ENCODE results near the gene TPD52L1.
"Not testable (repeated sequence)": the region's sequence is repeated elsewhere in the genome, so short reads cannot be mapped to it uniquely, and the experiment has no call there.

TPD52L1 gene

GRCh38 chr6:125157280-125157679, 3.7 kb downstream of the TPD52L1 start:
- no peak overlapping the region for H3K9ac ChIP-seq (ENCODE audit: low read depth in 1 of 2, low read length in 2 of 2)
- H3K4me3 ChIP-seq (ENCODE audit: low read length in 2 of 2) = no peak overlapping the region
- no peaks in the 10 kb centered on the region for H3K27me3 ChIP-seq (ENCODE audit: control insufficient read depth in 2 of 2, insufficient read depth in 2 of 2, low read length in 2 of 2)
- H3K9me3 ChIP-seq (ENCODE audit: control insufficient read depth in 2 of 2, low read length in 2 of 2) = no peaks in the 10 kb centered on the region
- peaks cover 6 to 11% of the 10 kb centered on the region in 2 donors for H3K4me1 ChIP-seq (ENCODE audit: control insufficient read depth in 2 of 2, insufficient read depth in 2 of 2, low read length in 2 of 2)
- H3K27ac ChIP-seq (ENCODE audit: low read depth in 2 of 2, low read length in 2 of 2) = no peak overlapping the region
- no peaks in the 10 kb centered on the region for H3K36me3 ChIP-seq (ENCODE audit: control insufficient read depth in 2 of 2, insufficient read depth in 2 of 2, low read length in 2 of 2)

DNA sequence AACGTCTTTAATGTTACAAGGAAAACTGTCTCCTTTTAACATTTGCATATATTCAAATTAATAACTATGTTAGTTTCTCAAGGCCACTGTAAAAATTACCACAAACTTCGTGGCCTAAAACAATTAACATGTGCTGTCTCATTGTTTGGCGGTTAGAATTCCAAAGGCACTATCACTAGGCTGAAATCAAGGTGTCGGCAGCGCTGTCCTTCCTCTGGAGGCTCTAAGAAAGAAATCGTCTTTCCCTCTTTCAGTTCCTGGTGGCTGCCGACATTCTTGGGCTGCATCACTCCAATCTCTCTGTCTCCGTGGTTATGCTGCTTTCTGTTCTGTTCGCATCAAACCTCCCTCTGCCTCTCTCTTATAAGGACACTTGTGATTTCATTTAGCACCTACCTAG, 4.2 kb downstream of the TPD52L1 start:
- Histone ChIP-seq H3K9me3 (ENCODE audit: control insufficient read depth in 2 of 2, low read length in 2 of 2) (no peaks in the 10 kb centered on the region), H3K4me1 (ENCODE audit: control insufficient read depth in 2 of 2, insufficient read depth in 2 of 2, low read length in 2 of 2) (peaks cover 6 to 11% of the 10 kb centered on the region in 2 donors), H3K36me3 (ENCODE audit: control insufficient read depth in 2 of 2, insufficient read depth in 2 of 2, low read length in 2 of 2) (no peaks in the 10 kb centered on the region), H3K4me3 (ENCODE audit: low read length in 2 of 2) (no peak overlapping the region), H3K27ac (ENCODE audit: low read depth in 2 of 2, low read length in 2 of 2) (no peak overlapping the region), H3K27me3 (ENCODE audit: control insufficient read depth in 2 of 2, insufficient read depth in 2 of 2, low read length in 2 of 2) (no peaks in the 10 kb centered on the region), H3K9ac (ENCODE audit: low read depth in 1 of 2, low read length in 2 of 2) (no peak overlapping the region)

DNA sequence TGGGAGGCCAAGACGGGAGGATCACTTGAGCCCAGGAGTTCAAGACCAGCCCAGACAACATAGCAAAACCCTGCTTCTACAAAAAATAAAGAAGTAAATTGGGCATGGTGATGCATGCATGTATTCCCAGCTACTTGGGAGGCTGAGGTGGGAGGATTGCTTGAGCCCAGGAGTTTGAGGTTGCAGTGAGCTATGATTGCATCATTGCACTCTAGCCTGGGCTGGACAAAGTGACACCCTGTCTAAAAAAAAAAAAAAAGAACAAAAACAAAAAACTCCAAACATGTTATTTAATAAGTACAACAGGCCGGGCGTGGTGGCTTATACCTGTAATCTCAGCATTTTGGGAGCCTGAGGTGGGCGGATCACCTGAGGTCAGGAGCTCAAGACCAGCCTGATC, 9.8 kb downstream of the TPD52L1 start:
- not testable (repeated sequence) for H3K9ac ChIP-seq (ENCODE audit: low read depth in 1 of 2, low read length in 2 of 2); H3K4me3 ChIP-seq (ENCODE audit: low read length in 2 of 2); H3K36me3 ChIP-seq (ENCODE audit: control insufficient read depth in 2 of 2, insufficient read depth in 2 of 2, low read length in 2 of 2); H3K9me3 ChIP-seq (ENCODE audit: control insufficient read depth in 2 of 2, low read length in 2 of 2); H3K27ac ChIP-seq (ENCODE audit: low read depth in 2 of 2, low read length in 2 of 2); H3K27me3 ChIP-seq (ENCODE audit: control insufficient read depth in 2 of 2, insufficient read depth in 2 of 2, low read length in 2 of 2); H3K4me1 ChIP-seq (ENCODE audit: control insufficient read depth in 2 of 2, insufficient read depth in 2 of 2, low read length in 2 of 2)

DNA sequence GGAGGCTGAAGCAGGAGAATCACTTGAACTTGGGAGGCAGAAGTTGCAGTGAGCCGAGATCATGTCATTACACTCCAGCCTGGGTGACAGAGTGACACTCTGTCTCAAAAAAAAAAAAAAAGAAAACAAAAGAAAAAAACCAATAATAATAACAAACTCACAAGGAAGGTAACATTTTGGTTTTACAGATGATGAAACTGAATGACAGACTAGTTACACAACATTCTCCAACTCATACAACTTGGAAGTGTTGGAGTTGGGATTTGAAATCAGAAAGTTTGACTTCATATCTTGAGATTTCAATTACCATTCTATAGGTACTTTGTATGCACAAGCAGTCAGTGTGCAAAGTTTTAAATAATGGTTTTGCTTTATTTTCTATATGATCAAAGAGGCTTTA, 10.2 kb downstream of the TPD52L1 start:
- Histone ChIP-seq H3K9me3 (ENCODE audit: control insufficient read depth in 2 of 2, low read length in 2 of 2) (no peaks in the 10 kb centered on the region), H3K27ac (ENCODE audit: low read depth in 2 of 2, low read length in 2 of 2) (no peak overlapping the region), H3K27me3 (ENCODE audit: control insufficient read depth in 2 of 2, insufficient read depth in 2 of 2, low read length in 2 of 2) (no peaks in the 10 kb centered on the region), H3K4me1 (ENCODE audit: control insufficient read depth in 2 of 2, insufficient read depth in 2 of 2, low read length in 2 of 2) (no peaks in the 10 kb centered on the region), H3K4me3 (ENCODE audit: low read length in 2 of 2) (no peak overlapping the region), H3K36me3 (ENCODE audit: control insufficient read depth in 2 of 2, insufficient read depth in 2 of 2, low read length in 2 of 2) (no peaks in the 10 kb centered on the region), H3K9ac (ENCODE audit: low read depth in 1 of 2, low read length in 2 of 2) (no peak overlapping the region)

DNA sequence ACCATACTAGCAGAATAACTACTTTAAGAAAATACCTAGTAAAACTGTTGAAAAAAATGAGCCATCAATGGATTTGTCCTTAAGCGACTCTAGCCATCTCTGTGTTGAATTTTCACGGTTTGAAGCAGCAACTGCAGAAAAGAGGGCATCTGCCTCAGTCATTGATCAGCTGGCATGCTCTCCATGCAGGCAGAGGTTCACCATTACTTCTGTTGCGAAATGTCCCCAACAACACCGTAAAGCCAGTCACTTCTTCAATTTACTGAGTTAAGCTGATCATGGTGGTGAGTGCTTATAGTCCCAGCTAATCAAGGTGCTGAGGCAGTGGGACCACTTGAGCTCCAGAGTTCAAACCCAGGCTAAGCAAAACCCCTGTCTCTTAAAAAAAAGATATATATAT, 11.1 kb downstream of the TPD52L1 start:
- H3K27ac ChIP-seq (ENCODE audit: low read depth in 2 of 2, low read length in 2 of 2) = no peak overlapping the region
- H3K4me3 ChIP-seq (ENCODE audit: low read length in 2 of 2) = no peak overlapping the region
- no peaks in the 10 kb centered on the region for H3K4me1 ChIP-seq (ENCODE audit: control insufficient read depth in 2 of 2, insufficient read depth in 2 of 2, low read length in 2 of 2)
- H3K27me3 ChIP-seq (ENCODE audit: control insufficient read depth in 2 of 2, insufficient read depth in 2 of 2, low read length in 2 of 2) = no peaks in the 10 kb centered on the region
- no peak overlapping the region for H3K9ac ChIP-seq (ENCODE audit: low read depth in 1 of 2, low read length in 2 of 2)
- no peaks in the 10 kb centered on the region for H3K36me3 ChIP-seq (ENCODE audit: control insufficient read depth in 2 of 2, insufficient read depth in 2 of 2, low read length in 2 of 2)
- H3K9me3 ChIP-seq (ENCODE audit: control insufficient read depth in 2 of 2, low read length in 2 of 2) = no peaks in the 10 kb centered on the region

- Histone ChIP-seq H3K27me3 (ENCODE audit: control insufficient read depth in 2 of 2, insufficient read depth in 2 of 2, low read length in 2 of 2) (no peaks in the 10 kb centered on the region), H3K9ac (ENCODE audit: low read depth in 1 of 2, low read length in 2 of 2) (no peak overlapping the region), H3K27ac (ENCODE audit: low read depth in 2 of 2, low read length in 2 of 2) (no peak overlapping the region), H3K36me3 (ENCODE audit: control insufficient read depth in 2 of 2, insufficient read depth in 2 of 2, low read length in 2 of 2) (no peaks in the 10 kb centered on the region), H3K9me3 (ENCODE audit: control insufficient read depth in 2 of 2, low read length in 2 of 2) (no peaks in the 10 kb centered on the region), H3K4me1 (ENCODE audit: control insufficient read depth in 2 of 2, insufficient read depth in 2 of 2, low read length in 2 of 2) (no peaks in the 10 kb centered on the region), H3K4me3 (ENCODE audit: low read length in 2 of 2) (no peak overlapping the region)
Observed at GRCh38 chr6:125165256-125165655, 11.7 kb downstream of the TPD52L1 start.

GRCh38 chr6:125165776-125166175, 12.2 kb downstream of the TPD52L1 start:
- Histone ChIP-seq H3K27me3 (ENCODE audit: control insufficient read depth in 2 of 2, insufficient read depth in 2 of 2, low read length in 2 of 2) (no peaks in the 10 kb centered on the region), H3K4me1 (ENCODE audit: control insufficient read depth in 2 of 2, insufficient read depth in 2 of 2, low read length in 2 of 2) (no peaks in the 10 kb centered on the region), H3K27ac (ENCODE audit: low read depth in 2 of 2, low read length in 2 of 2) (no peak overlapping the region), H3K9me3 (ENCODE audit: control insufficient read depth in 2 of 2, low read length in 2 of 2) (no peaks in the 10 kb centered on the region), H3K4me3 (ENCODE audit: low read length in 2 of 2) (no peak overlapping the region), H3K9ac (ENCODE audit: low read depth in 1 of 2, low read length in 2 of 2) (no peak overlapping the region), H3K36me3 (ENCODE audit: control insufficient read depth in 2 of 2, insufficient read depth in 2 of 2, low read length in 2 of 2) (no peaks in the 10 kb centered on the region)

DNA sequence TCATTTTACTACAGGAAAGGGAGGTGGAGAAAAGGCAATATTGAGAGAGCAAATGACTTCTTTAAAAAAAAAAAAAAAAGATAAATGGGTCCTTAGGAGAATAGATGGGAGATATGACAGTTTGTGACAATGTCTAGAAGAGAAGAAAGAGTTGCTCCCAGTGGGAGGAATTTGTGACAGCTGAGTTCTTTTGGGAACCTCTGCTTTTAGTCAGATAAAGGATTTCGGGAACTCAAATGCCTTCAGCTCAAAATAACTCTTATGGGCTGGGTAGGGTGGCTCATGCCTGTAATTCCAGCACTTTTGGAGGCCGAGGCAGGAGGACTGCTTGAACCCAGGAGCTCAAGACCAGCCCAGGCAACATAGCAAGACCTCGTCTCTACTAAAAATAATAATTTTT, 13.1 kb downstream of the TPD52L1 start:
- Histone ChIP-seq H3K27ac (ENCODE audit: low read depth in 2 of 2, low read length in 2 of 2) (no peak overlapping the region), H3K9ac (ENCODE audit: low read depth in 1 of 2, low read length in 2 of 2) (no peak overlapping the region), H3K9me3 (ENCODE audit: control insufficient read depth in 2 of 2, low read length in 2 of 2) (no peaks in the 10 kb centered on the region), H3K4me3 (ENCODE audit: low read length in 2 of 2) (no peak overlapping the region), H3K4me1 (ENCODE audit: control insufficient read depth in 2 of 2, insufficient read depth in 2 of 2, low read length in 2 of 2) (no peaks in the 10 kb centered on the region), H3K27me3 (ENCODE audit: control insufficient read depth in 2 of 2, insufficient read depth in 2 of 2, low read length in 2 of 2) (no peaks in the 10 kb centered on the region), H3K36me3 (ENCODE audit: control insufficient read depth in 2 of 2, insufficient read depth in 2 of 2, low read length in 2 of 2) (no peaks in the 10 kb centered on the region)

DNA sequence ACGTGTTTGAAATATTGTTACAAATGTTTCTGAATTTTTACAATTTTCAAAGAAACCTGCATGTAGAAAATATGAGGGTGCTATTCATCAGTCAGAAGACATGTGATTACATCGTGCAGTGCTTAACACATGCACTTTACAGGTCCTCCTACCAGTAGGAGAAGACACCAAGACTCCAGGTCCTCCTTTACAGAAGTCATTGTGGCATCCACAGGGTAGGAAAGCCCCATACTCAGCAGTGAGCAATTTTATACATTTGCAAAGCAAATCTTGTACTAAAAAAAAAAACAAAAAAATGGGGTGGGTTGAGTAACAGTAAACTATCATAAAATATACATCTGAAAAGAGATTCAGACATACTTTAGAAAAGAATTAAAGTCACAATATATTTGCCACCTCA, 14.0 kb downstream of the TPD52L1 start:
- Histone ChIP-seq H3K9ac (ENCODE audit: low read depth in 1 of 2, low read length in 2 of 2) (no peak overlapping the region), H3K27ac (ENCODE audit: low read depth in 2 of 2, low read length in 2 of 2) (no peak overlapping the region), H3K4me3 (ENCODE audit: low read length in 2 of 2) (no peak overlapping the region), H3K9me3 (ENCODE audit: control insufficient read depth in 2 of 2, low read length in 2 of 2) (no peaks in the 10 kb centered on the region), H3K36me3 (ENCODE audit: control insufficient read depth in 2 of 2, insufficient read depth in 2 of 2, low read length in 2 of 2) (no peaks in the 10 kb centered on the region), H3K4me1 (ENCODE audit: control insufficient read depth in 2 of 2, insufficient read depth in 2 of 2, low read length in 2 of 2) (no peaks in the 10 kb centered on the region), H3K27me3 (ENCODE audit: control insufficient read depth in 2 of 2, insufficient read depth in 2 of 2, low read length in 2 of 2) (no peaks in the 10 kb centered on the region)

DNA sequence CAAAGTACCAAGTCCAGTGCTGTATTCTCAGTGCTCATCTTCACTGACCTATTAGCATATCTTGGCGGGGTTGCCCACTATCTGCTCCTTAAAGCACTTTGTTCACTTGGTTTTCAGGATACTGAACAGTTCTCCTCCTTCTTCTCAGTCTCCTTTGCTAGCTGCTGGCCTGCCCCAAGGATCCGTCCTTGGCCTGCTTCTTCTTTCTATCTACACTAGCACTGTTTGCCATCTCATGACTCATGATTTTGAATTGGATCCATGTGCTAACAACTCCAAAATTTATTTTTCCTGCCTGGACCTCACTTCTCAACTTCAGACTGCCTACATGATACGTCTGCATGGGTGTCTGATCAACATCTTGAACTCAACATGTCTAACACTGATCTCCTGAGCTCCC, 15.5 kb downstream of the TPD52L1 start:
- Histone ChIP-seq H3K4me3 (ENCODE audit: low read length in 2 of 2) (no peak overlapping the region), H3K27ac (ENCODE audit: low read depth in 2 of 2, low read length in 2 of 2) (no peak overlapping the region), H3K36me3 (ENCODE audit: control insufficient read depth in 2 of 2, insufficient read depth in 2 of 2, low read length in 2 of 2) (no peaks in the 10 kb centered on the region), H3K9me3 (ENCODE audit: control insufficient read depth in 2 of 2, low read length in 2 of 2) (no peaks in the 10 kb centered on the region), H3K9ac (ENCODE audit: low read depth in 1 of 2, low read length in 2 of 2) (no peak overlapping the region), H3K27me3 (ENCODE audit: control insufficient read depth in 2 of 2, insufficient read depth in 2 of 2, low read length in 2 of 2) (no peaks in the 10 kb centered on the region), H3K4me1 (ENCODE audit: control insufficient read depth in 2 of 2, insufficient read depth in 2 of 2, low read length in 2 of 2) (no peaks in the 10 kb centered on the region)

- Histone ChIP-seq H3K36me3 (ENCODE audit: control insufficient read depth in 2 of 2, insufficient read depth in 2 of 2, low read length in 2 of 2) (no peaks in the 10 kb centered on the region), H3K27me3 (ENCODE audit: control insufficient read depth in 2 of 2, insufficient read depth in 2 of 2, low read length in 2 of 2) (no peaks in the 10 kb centered on the region), H3K4me1 (ENCODE audit: control insufficient read depth in 2 of 2, insufficient read depth in 2 of 2, low read length in 2 of 2) (no peaks in the 10 kb centered on the region), H3K9ac (ENCODE audit: low read depth in 1 of 2, low read length in 2 of 2) (no peak overlapping the region), H3K9me3 (ENCODE audit: control insufficient read depth in 2 of 2, low read length in 2 of 2) (no peaks in the 10 kb centered on the region), H3K4me3 (ENCODE audit: low read length in 2 of 2) (no peak overlapping the region), H3K27ac (ENCODE audit: low read depth in 2 of 2, low read length in 2 of 2) (no peak overlapping the region)
Observed at GRCh38 chr6:125169522-125169921, 15.9 kb downstream of the TPD52L1 start.
